SH-SY5Y (cell line): ENCODE results near the gene PSMD6.
A peak's percentile ranks its signal among the peaks of the same experiment; 100 is the strongest.

Experiments used
- GATA2 ChIP-seq: IDR thresholded peaks from 2 replicates; pipeline ENCODE4 v1.6.1; 2011; ENCODE audit warnings: mild to moderate bottlenecking, low read depth, low read length
- GATA3 ChIP-seq: IDR thresholded peaks from 2 replicates; pipeline ENCODE4 v1.6.1; 2011; ENCODE audit warnings: low read depth, mild to moderate bottlenecking, low read length, moderate library complexity

The PSMD6 gene

DNA sequence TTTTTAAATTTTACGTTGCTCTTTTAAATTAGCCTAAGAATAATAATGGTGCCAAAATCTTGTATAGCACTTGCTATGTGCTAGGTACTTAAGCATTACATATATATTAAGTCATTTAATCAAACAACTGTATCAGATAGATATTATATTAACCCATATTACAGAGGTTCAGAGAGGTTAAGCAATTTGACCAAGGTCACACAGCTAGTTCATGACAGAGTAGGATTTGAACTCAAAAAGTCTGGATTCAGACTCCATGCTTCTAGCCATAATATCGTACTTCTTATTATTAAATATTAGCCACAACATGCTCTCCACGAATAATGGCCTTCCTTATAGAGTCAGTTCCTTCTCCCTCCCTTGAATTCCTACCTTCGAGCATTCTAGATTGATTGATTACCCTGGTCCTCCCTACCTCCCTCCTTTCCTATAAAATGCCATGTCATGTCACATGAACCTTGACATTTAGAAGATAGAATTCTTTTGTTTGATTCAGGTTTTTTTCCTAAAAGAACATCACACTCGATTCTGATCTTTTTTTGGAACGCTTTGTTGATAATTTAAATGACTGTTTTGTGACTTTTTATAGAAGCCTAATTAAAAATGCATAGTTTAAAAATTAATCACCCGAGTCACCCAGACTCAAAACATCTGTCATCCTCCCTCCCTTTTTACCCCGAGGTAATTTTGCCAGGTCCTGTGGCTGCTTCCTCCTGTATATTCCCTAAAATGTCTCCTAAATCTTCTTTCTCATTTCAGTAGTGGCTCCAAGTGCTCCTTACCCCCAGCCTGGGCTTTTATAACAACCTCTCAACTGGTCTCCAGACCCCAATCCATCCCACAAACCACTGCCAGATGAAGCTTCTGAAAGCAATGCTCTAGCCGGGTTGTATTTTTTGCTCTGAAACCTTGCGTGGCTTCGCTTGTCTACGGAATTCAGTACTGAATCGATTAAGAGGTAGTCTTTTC lies 8.5 kb upstream of the PSMD6 start:
- TF ChIP-seq GATA2 = no peak

DNA sequence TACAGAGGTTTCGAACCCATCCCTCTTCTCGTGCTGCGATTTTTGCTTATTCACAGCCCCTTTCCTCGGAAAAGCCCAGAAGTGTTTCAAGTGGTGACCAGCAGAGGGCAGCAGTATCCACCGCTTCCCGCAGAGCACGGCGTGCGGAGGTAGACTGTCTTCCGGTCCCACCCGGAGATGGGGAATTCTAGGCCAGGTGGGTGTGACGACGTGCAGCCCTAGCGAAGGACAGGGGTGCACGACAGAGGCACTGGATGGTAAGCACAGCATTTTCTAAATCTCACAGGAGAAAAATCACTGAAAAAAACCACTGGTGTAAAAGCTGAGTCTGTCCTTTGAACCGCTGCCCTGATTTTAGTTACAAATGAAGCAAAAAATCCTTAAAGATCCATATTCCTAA lies 7.4 kb upstream of the PSMD6 start:
- no peak for TF ChIP-seq GATA2
- no peak for TF ChIP-seq GATA3

DNA sequence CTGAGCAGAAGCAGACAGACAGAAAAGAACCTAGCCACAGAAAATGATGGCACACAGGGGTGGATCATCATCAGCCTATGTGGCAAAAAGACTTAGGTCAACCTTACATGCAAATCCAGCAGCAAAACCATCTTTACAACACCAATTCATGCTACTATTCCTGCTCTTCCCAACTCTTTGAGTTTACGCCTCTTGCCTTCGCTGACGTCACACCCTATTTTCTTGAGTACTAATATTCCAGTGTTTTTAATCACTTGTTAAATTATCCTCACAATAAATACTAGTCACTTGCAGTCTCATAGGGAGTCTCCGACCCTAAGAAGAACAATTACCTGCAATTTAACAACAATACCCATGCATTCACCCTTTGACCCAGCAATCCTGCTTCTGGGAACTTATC lies 6.0 kb upstream of the PSMD6 start:
- no peak for TF ChIP-seq GATA2
- TF ChIP-seq GATA3 = no peak

DNA sequence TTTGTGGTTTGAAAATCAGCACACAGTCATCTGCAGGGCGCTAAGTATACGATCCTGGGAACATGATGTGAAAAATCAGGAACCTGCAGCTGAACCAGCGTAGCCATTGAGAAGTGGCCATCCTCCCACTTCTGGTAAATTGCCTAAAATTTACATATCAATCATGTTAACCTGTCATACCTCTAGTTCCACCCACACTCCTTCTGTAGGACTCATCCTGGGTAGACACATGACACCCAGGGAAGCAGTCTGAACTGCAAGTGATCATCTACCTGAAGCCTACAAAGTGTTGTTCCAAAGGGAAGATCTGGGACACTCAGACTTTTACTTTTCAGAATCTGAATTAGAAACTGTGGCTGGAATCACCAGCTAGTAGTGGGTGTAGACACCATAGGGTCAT lies 5.5 kb upstream of the PSMD6 start:
- TF ChIP-seq GATA2 (no peak), GATA3 (no peak)

DNA sequence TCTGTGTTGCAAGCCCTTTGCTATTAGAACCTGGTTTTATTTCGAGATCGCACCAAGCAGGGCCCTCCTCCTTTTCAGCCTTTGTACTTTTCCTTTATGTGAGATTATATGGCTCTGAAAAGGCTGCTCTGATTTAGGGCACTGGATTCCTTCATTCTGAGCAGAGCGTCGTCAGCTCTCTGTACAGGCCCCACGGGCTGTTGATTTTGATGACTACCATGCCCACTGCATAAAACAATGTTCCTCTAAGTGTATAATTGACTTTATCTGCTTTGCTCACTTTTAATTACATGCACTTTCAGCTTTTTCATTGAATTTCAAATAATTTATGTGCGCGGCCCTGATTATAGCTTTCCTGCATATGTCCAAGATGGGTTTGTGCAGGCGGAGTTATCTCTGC lies 4.4 kb upstream of the PSMD6 start:
- TF ChIP-seq GATA2 = peak; percentile 94
- TF ChIP-seq GATA3 = peak; percentile 79

DNA sequence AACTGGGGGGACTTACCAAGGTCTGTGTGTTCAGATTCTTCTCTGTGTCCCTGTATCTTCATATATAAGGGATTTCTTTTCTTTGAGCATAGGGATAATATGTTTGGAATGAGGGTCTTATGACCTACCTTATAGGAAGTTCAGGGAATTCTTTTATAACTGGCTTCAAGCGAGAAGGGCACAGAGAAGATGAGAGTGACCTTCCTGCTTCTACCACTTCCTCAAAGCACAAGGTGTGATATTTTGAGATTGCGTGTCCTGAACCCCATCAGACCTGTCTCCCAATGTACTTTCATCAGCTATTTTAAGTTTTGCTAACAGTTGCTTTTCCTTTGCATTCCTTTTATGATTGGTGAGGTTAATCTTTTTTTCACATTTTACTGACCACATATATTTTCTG lies 3.1 kb upstream of the PSMD6 start:
- TF ChIP-seq GATA3 = no peak
- no peak for TF ChIP-seq GATA2

DNA sequence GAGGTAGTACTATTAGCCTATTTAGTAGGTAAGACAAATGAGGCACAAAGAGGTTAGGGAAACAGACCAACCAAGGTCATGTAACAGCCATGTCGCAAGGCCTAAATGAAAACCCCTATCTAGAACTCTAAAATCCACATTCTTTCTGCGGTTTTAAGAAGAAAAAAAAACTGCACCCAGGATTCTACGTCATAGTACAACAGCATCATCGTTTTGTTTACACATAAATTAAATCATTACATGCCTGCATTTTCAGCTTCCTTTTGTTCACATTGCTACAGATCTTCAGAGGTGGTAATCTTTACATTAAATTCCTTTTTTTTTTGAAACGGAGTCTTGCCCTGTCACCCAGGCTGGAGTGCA lies 548 bp upstream of the PSMD6 start:
- TF ChIP-seq GATA2 = no peak
- TF ChIP-seq GATA3 = no peak

DNA sequence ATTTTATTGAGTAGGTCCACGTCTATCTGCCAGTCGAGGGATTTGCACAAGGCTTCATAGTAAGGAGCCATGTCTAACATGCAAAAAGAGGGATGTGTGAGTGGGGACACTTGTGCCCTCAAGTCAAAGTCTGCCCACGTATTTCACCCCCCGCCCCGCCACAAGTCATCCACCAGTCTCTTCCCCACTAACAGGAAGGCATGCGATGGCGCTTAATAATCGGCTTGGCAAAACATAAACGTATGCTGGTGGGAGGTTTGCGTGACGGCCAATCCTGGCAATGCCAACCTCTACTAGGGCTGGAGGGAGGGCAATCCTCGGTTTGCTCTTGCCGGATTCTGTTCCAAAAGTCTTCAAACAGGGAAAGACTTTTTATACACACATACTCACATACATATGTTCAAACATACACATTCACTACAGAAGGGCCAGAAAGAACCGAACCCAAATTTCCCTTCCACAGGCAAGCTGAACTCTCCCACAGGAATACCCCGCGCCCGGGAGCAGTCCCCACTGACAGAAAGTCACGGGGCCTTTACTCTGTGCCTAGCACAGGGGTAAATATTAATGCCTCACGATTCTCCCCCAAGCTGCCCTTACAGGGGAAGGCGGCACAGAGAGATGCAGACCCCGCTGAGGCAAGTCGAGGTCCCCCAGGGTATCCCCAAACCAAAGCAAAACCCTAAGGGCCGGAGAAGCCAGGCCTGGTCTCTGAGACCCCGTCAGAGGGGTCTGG lies 675 bp downstream of the PSMD6 start:
- TF ChIP-seq GATA2 = no peak
- no peak for TF ChIP-seq GATA3

DNA sequence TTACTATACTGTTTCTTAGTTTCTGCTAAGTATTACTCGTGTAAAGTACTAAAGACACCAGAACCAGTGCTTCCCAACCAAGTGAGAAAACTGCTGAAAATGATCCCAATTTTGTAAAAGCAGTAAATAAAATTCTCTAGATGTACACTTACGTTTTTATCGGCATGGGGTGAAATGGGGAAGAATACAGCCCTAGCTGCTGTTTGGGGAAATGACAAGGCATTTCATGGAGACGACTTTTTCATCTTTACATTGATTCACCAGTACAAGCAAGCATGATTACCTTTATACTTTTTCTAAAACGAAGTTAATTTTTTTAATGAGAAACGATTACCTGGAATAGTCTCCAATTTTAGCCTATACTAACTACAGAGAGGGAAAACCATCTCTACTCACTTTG lies 1.4 kb downstream of the PSMD6 start:
- TF ChIP-seq GATA3 (no peak), GATA2 (no peak)

DNA sequence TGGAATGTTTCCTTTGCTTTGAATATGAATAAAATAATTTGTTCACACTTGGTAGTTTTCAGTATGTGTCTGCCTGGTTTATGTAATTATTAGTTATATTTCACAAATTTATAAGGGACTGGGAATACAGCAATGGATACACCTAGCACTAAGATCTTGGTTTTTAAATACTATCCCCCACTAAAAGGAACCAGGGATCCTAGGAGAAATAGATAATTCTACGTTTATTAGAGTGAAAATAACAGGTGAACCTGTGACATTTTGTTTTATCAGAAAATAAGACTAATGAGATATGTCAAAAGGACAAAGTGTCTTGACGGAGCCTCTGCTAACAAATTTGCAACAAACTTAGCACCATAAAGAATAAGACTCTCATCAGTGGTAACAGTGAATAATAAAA lies 3.4 kb downstream of the PSMD6 start:
- no peak for TF ChIP-seq GATA2
- no peak for TF ChIP-seq GATA3

DNA sequence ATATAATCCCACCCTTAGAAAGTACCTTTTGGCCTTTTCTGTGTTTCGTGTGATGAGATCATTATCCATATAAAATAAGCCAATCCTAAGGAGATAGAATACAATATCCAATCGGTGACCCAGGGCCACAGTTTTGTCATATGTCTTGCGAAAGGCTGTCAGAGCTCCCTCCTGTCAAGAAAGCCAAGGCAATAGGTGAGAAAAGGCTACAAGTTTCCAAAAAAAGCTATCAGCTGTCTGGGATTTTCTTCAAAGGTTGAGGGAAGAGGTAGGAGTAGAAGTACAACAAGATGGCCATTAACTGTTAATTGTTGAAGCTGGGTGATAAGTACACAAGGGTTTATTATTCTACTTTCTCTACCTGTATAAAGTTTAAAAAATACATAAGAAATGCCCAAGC lies 4.0 kb downstream of the PSMD6 start:
- no peak for TF ChIP-seq GATA3
- no peak for TF ChIP-seq GATA2

DNA sequence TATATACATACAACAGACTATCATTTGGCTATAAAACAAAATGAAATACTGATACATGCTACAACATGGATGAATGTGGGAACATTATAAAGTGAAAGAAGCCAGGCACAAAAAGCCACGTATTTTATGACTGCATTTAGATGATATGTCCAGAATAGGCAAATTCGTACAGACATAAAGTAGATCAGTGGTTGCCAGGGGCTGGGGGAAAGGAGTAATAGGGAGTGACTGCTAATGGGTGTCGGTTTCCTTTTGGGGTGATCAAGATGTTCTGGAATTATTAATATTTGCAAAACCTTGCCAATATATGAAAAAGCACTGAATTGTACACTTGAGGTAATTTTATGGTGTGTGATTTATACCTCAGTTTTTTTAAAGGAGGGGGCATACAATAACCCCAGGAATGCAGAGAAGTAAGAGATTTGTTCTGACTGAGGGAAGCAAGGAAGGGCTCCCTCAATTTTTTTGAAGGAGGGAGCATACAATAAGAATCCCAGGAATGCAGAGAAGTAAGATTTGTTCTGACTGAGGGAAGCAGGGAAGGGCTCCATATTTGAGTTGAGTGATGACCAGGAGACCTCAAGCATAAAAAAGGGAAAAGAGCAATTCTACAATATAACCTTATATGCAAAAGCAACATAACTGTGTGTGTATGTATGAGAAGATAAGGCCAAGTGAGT lies 6.2 kb downstream of the PSMD6 start:
- TF ChIP-seq GATA2 = no peak
- no peak for TF ChIP-seq GATA3

DNA sequence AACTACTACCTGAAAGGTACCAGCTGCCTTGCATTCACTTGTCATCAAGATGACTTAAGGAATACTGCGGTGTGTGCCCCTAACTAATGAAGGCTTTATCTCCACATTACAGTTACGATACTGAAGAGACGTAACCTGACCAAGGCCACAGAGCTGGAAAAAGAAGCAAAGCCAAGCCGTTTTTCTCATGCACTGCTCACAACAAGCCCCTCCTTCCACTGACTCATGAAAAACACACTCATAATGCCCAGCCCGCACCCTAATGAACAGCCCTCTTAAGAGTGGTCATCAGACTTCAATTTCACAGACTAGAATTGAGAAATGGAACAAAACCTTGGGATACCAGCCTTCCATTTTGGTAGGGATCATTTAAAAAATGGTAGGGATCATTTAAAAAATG lies 11.6 kb downstream of the PSMD6 start:
- TF ChIP-seq GATA3 (no peak), GATA2 (no peak)

DNA sequence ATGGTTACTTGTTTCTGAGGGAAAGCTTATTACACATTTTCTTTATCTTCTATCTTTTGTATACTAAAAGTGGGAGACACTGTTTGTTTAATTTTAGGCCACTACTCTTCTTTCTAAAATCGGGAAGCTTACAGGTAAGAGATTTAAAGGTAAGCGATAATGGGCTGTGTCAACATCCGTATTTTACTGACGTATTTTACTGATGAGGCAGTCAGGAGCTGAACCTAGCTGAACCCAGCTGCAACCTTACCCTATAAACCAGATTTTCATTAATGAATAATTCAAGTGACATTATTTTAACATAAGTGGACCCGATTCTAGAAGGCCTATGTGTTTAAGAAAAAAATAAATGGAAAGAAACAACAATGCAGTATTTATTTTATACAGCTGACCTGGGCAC lies 13.1 kb downstream of the PSMD6 start:
- TF ChIP-seq GATA2 = no peak
- TF ChIP-seq GATA3 = no peak
